Common myeloid progenitor, CD34-positive (primary cell): ENCODE results near the gene ATP1A1.

ENCODE experiments used
- CTCF ChIA-PET: fragments of 350-600 bp; sonication (Branson Sonifier 250); formaldehyde crosslinking; loops from one replicate; lab custom pipeline; 2021; ENCODE audit warnings: antibody characterized with exemption; lab: Charles Lee
- POLR2A ChIA-PET: fragments of 350-600 bp; sonication (Branson Sonifier 250); formaldehyde crosslinking; loops from one replicate; lab custom pipeline; 2021; ENCODE audit warnings: antibody characterized with exemption; lab: Charles Lee
- DNase-seq, 3 donors: peaks; one replicate each; pipeline versions ENCODE4 v3.0.0 to v3.0.0-alpha.2; 2013
- H3K27ac ChIP-seq, 2 experiments: 1 replicate in 1 of 2; 2 replicates in 1 of 2; pipeline ENCODE4 v1.7.0; 2013; ENCODE audit warnings: inconsistent platforms in 2 of 2, low read length in 2 of 2, mild to moderate bottlenecking in 2 of 2, low read depth in 1 of 2, moderate library complexity in 1 of 2; ENCODE audit not compliant: severe bottlenecking in 2 of 2, insufficient read depth in 1 of 2, poor library complexity in 1 of 2
- H3K27me3 ChIP-seq, 5 experiments: replicated peaks in 2 of 5; 1 replicate in 3 of 5; 2 replicates in 2 of 5; pipeline versions ENCODE4 v1.6.1 to v1.7.0; 2013; ENCODE audit warnings: low read length in 4 of 5, mild to moderate bottlenecking in 2 of 5, moderate library complexity in 2 of 5, inconsistent platforms in 1 of 5; ENCODE audit not compliant: insufficient read depth in 5 of 5, control insufficient read depth in 4 of 5
- H3K36me3 ChIP-seq, 4 experiments: 1 replicate in 2 of 4; 2 replicates in 2 of 4; pipeline versions ENCODE4 v1.6.1 to v1.7.0; 2013; ENCODE audit warnings: low read length in 3 of 4, control low read depth in 1 of 4, mild to moderate bottlenecking in 1 of 4; ENCODE audit not compliant: control insufficient read depth in 4 of 4, insufficient read depth in 4 of 4
- H3K4me1 ChIP-seq, 4 experiments: 1 replicate in 3 of 4; 2 replicates in 1 of 4; pipeline versions ENCODE4 v1.6.1 to v1.7.1; 2013; ENCODE audit warnings: low read length in 3 of 4, mild to moderate bottlenecking in 3 of 4, control low read depth in 1 of 4, inconsistent platforms in 1 of 4, moderate library complexity in 1 of 4; ENCODE audit not compliant: control insufficient read depth in 4 of 4, insufficient read depth in 4 of 4; ENCODE audit errors: control extremely low read depth in 1 of 4
- H3K4me3 ChIP-seq, 7 experiments: 1 replicate in 4 of 7; 2 replicates in 3 of 7; pipeline versions ENCODE4 v1.5.1 to v1.7.0; 2013; ENCODE audit warnings: mild to moderate bottlenecking in 7 of 7, low read length in 6 of 7, moderate library complexity in 6 of 7, inconsistent platforms in 2 of 7, low read depth in 2 of 7, control low read depth in 1 of 7; ENCODE audit not compliant: insufficient read depth in 4 of 7, control insufficient read depth in 1 of 7; ENCODE audit errors: extremely low read depth in 1 of 7
- H3K9me3 ChIP-seq, 5 experiments: 1 replicate in 4 of 5; 2 replicates in 1 of 5; pipeline versions ENCODE4 v1.6.1 to v1.7.1; 2013; ENCODE audit warnings: low read length in 4 of 5, mild to moderate bottlenecking in 2 of 5, inconsistent platforms in 1 of 5, low read depth in 1 of 5, moderate library complexity in 1 of 5; ENCODE audit not compliant: control insufficient read depth in 4 of 5, insufficient read depth in 2 of 5; ENCODE audit errors: control extremely low read depth in 1 of 5
- WGBS: methylation state at CpG from one replicate; pipeline ENCODE4 v1.1.5; 2013; ENCODE audit not compliant: insufficient coverage; 5-methylcytosine and 5-hydroxymethylcytosine counted together

Gene ATP1A1

GRCh38 chr1:116445534-116445933 lies 72.5 kb downstream of the ATP1A1 start:
- H3K27me3 ChIP-seq = peaks cover 0 to 6% (median 3%) of the 10 kb centered on the region in 5 experiments
- no peak overlapping the region for H3K4me3 ChIP-seq
- no peak overlapping the region for H3K27ac ChIP-seq
- no peaks in the 10 kb centered on the region for H3K36me3 ChIP-seq
- H3K9me3 ChIP-seq = no peaks in the 10 kb centered on the region
- no peak for DNase-seq
- no peaks in the 10 kb centered on the region for H3K4me1 ChIP-seq
- ChIA-PET CTCF (interaction anchor here (0.9 kb wide), 1 partner anchor 42 kb away, joined by 3 read pairs; no protein-coding TSS in a partner anchor), POLR2A (no interaction called here)
- WGBS = 100% methylated on average over 1 of the region's 1 CpG

- H3K36me3 ChIP-seq = no peaks in the 10 kb centered on the region
- POLR2A ChIA-PET = no interaction called here
- no peak overlapping the region for H3K4me3 ChIP-seq
- no peak overlapping the region for H3K27ac ChIP-seq
- CTCF ChIA-PET = no interaction called here
- H3K27me3 ChIP-seq = peaks cover 0 to 3% (median 0%) of the 10 kb centered on the region in 5 experiments
- no peaks in the 10 kb centered on the region for H3K4me1 ChIP-seq
- 100% methylated on average over 1 of the region's 3 CpGs for WGBS
- no peaks in the 10 kb centered on the region for H3K9me3 ChIP-seq
- DNase-seq = no peak
Measured at GRCh38 chr1:116446686-116447085, 73.6 kb downstream of the ATP1A1 start.

GRCh38 chr1:116448785-116449385 lies 75.8 kb downstream of the ATP1A1 start:
- Histone ChIP-seq H3K9me3 (no peaks in the 10 kb centered on the region), H3K4me3 (no peak overlapping the region), H3K27me3 (peaks cover 0 to 3% (median 0%) of the 10 kb centered on the region in 5 experiments), H3K4me1 (no peaks in the 10 kb centered on the region), H3K27ac (no peak overlapping the region), H3K36me3 (no peaks in the 10 kb centered on the region)
- DNase-seq = no peak
- WGBS = 100% methylated on average over 6 of the region's 7 CpGs
- ChIA-PET POLR2A (no interaction called here), CTCF (interaction anchor here (0.6 to 1.2 kb wide), 4 partner anchors 11 to 310 kb away, joined by 3 to 6 read pairs (median 3); no protein-coding TSS in a partner anchor)

GRCh38 chr1:116449578-116449977 lies 76.5 kb downstream of the ATP1A1 start:
- Histone ChIP-seq H3K27ac (no peak overlapping the region), H3K4me1 (no peaks in the 10 kb centered on the region), H3K9me3 (no peaks in the 10 kb centered on the region), H3K4me3 (no peak overlapping the region), H3K36me3 (no peaks in the 10 kb centered on the region), H3K27me3 (peaks cover 0 to 3% (median 0%) of the 10 kb centered on the region in 5 experiments)
- DNase-seq = no peak
- CTCF ChIA-PET = interaction anchor here (0.6 to 1.2 kb wide), 3 partner anchors 12 to 299 kb away, joined by 3 to 6 read pairs (median 3); no protein-coding TSS in a partner anchor
- POLR2A ChIA-PET = no interaction called here

- Histone ChIP-seq H3K36me3 (no peaks in the 10 kb centered on the region), H3K27ac (no peak overlapping the region), H3K9me3 (no peaks in the 10 kb centered on the region), H3K27me3 (no peaks in the 10 kb centered on the region), H3K4me3 (no peak overlapping the region), H3K4me1 (no peaks in the 10 kb centered on the region)
- no peak for DNase-seq
- POLR2A ChIA-PET = no interaction called here
- CTCF ChIA-PET = interaction anchor here (1.0 kb wide), 1 partner anchor 10 kb away, joined by 3 read pairs; no protein-coding TSS in a partner anchor
Measured at GRCh38 chr1:116451702-116452101, 78.7 kb downstream of the ATP1A1 start.

GRCh38 chr1:116453481-116453880 lies 80.4 kb downstream of the ATP1A1 start:
- no peaks in the 10 kb centered on the region for H3K36me3 ChIP-seq
- no peaks in the 10 kb centered on the region for H3K9me3 ChIP-seq
- WGBS = 92% methylated on average over 2 of the region's 2 CpGs
- ChIA-PET POLR2A (no interaction called here), CTCF (interaction anchor here (1.2 kb wide), 1 partner anchor 10 kb away, joined by 4 read pairs; no protein-coding TSS in a partner anchor)
- H3K27ac ChIP-seq = no peak overlapping the region
- no peak overlapping the region for H3K4me3 ChIP-seq
- DNase-seq = no peak
- H3K27me3 ChIP-seq = no peaks in the 10 kb centered on the region
- H3K4me1 ChIP-seq = no peaks in the 10 kb centered on the region

GRCh38 chr1:116453906-116454305 lies 80.9 kb downstream of the ATP1A1 start:
- H3K27ac ChIP-seq = no peak overlapping the region
- no peaks in the 10 kb centered on the region for H3K9me3 ChIP-seq
- 100% methylated on average over 2 of the region's 4 CpGs for WGBS
- POLR2A ChIA-PET = no interaction called here
- H3K27me3 ChIP-seq = no peaks in the 10 kb centered on the region
- no peak for DNase-seq
- no peaks in the 10 kb centered on the region for H3K36me3 ChIP-seq
- CTCF ChIA-PET = no interaction called here
- no peaks in the 10 kb centered on the region for H3K4me1 ChIP-seq
- H3K4me3 ChIP-seq = no peak overlapping the region
